Measurements from ENCODE around the gene TMEM87A.

The TMEM87A gene

GRCh38 chr15:42253300-42253699 is 19.9 kb downstream of the TMEM87A start:
- no peaks in the 10 kb centered on the region for H4K20me1 ChIP-seq (ENCODE audit: insufficient read depth)
- TF ChIP-seq CTCF (conservative IDR thresholded peaks at IDR 0.05; ENCODE audit: low read depth, low read length): no peak
- H3K27me3 ChIP-seq (ENCODE audit: insufficient read depth, low read depth): no peaks in the 10 kb centered on the region
- H3K4me1 ChIP-seq (ENCODE audit: low read depth, poor library complexity, severe bottlenecking): no peaks in the 10 kb centered on the region
- H3K79me2 ChIP-seq (ENCODE audit: insufficient read depth, low read depth): no peaks in the 10 kb centered on the region
- no peak overlapping the region for H3K4me2 ChIP-seq
- H3K36me3 ChIP-seq (ENCODE audit: insufficient read depth): 0 out of 2 replicates have a peak, but pooled peaks cover 8% of the 10 kb centered on the region
- no peak overlapping the region for H3K4me3 ChIP-seq (IDR thresholded peaks at IDR 0.05; ENCODE audit: insufficient read depth, low read depth, low read length)
- no peak overlapping the region for H3K9ac ChIP-seq
- H3K27ac ChIP-seq: no peak overlapping the region
- no peak overlapping the region for H2AFZ ChIP-seq (ENCODE audit: low read depth)

DNA sequence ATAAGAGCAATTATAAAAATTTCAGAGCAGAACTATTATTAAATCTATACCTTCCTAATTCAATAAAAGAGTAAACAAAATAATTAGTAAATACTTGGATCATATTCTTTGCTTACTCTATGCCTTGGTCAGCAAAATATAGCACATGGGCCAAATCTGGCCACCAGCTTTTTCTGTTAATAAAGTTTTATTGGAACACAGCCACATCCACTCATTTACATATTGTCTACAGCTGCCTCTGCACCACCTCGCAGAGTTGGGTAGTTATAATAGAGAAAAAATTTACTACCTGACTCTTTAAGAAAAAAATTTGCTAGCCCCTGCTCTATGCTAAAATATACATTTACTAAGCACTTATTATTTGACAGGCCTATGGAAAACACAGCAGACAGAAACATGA is 32.4 kb downstream of the TMEM87A start:
- TF ChIP-seq CTCF (conservative IDR thresholded peaks at IDR 0.05; ENCODE audit: low read depth, low read length): no peak
- Histone ChIP-seq H3K4me2 (no peak overlapping the region), H4K20me1 (ENCODE audit: insufficient read depth) (no peaks in the 10 kb centered on the region), H3K4me1 (ENCODE audit: low read depth, poor library complexity, severe bottlenecking) (no peaks in the 10 kb centered on the region), H2AFZ (ENCODE audit: low read depth) (no peak overlapping the region), H3K4me3 (IDR thresholded peaks at IDR 0.05; ENCODE audit: insufficient read depth, low read depth, low read length) (no peak overlapping the region), H3K27ac (no peak overlapping the region), H3K27me3 (ENCODE audit: insufficient read depth, low read depth) (no peaks in the 10 kb centered on the region), H3K9ac (no peak overlapping the region), H3K36me3 (ENCODE audit: insufficient read depth) (no peaks in the 10 kb centered on the region; the same call in 1 of the 2 replicates), H3K79me2 (ENCODE audit: insufficient read depth, low read depth) (no peaks in the 10 kb centered on the region)

DNA sequence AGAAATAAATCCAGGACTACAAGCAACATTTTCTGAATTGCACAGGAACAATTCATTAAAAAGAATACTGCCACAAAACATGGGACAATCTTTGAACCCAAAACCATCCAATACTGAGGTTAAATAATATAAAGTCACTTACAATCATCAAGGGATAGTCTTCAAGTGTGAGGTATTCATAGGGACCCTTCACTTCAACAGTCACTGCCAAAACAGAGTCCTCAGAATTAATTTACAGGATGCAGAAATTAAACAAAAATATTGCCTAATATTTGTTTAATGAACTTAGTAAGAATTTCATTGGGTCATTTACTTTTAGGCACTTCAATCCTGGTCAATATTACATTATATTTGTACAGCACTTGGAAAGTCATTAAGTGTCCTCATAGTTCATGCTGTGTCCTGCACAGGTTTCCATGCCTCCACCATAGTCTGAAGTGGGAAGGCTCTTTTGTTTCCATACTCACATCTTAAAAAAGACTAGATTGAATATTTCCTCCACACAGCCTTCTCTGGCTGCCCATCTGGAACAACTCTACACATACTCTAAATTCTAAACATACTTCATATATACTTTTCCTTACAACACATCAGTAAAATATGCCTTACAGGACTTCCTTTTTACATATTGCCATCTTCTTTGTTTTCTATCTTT is 33.6 kb downstream of the TMEM87A start:
- Histone ChIP-seq H3K27me3 (ENCODE audit: insufficient read depth, low read depth) (no peaks in the 10 kb centered on the region), H3K4me3 (IDR thresholded peaks at IDR 0.05; ENCODE audit: insufficient read depth, low read depth, low read length) (no peak overlapping the region), H3K4me2 (no peak overlapping the region), H3K9ac (no peak overlapping the region), H4K20me1 (ENCODE audit: insufficient read depth) (no peaks in the 10 kb centered on the region), H3K27ac (no peak overlapping the region), H2AFZ (ENCODE audit: low read depth) (no peak overlapping the region), H3K36me3 (ENCODE audit: insufficient read depth) (peaks cover under 1% of the 10 kb centered on the region; the same call in 1 of the 2 replicates), H3K4me1 (ENCODE audit: low read depth, poor library complexity, severe bottlenecking) (no peaks in the 10 kb centered on the region), H3K79me2 (ENCODE audit: insufficient read depth, low read depth) (no peaks in the 10 kb centered on the region)
- no peak for TF ChIP-seq CTCF (conservative IDR thresholded peaks at IDR 0.05; ENCODE audit: low read depth, low read length)

- Histone ChIP-seq H3K4me2 (no peak overlapping the region), H3K9ac (no peak overlapping the region), H3K4me1 (ENCODE audit: low read depth, poor library complexity, severe bottlenecking) (no peaks in the 10 kb centered on the region), H2AFZ (ENCODE audit: low read depth) (no peak overlapping the region), H3K27me3 (ENCODE audit: insufficient read depth, low read depth) (no peaks in the 10 kb centered on the region), H4K20me1 (ENCODE audit: insufficient read depth) (no peaks in the 10 kb centered on the region), H3K36me3 (ENCODE audit: insufficient read depth) (peaks cover 5% of the 10 kb centered on the region), H3K27ac (no peak overlapping the region), H3K4me3 (IDR thresholded peaks at IDR 0.05; ENCODE audit: insufficient read depth, low read depth, low read length) (no peak overlapping the region), H3K79me2 (ENCODE audit: insufficient read depth, low read depth) (no peaks in the 10 kb centered on the region)
- TF ChIP-seq CTCF (conservative IDR thresholded peaks at IDR 0.05; ENCODE audit: low read depth, low read length): no peak
Measured at GRCh38 chr15:42233107-42233506, 40.1 kb downstream of the TMEM87A start.

All from KMS-11 (cell line).